Fibroblast of the conjunctiva (primary cell): ENCODE data around the gene ZBTB7A.

ENCODE experiments used
- DNase-seq: peaks from one replicate; pipeline ENCODE4 v3.0.0-alpha.2; 2010; ENCODE audit warnings: low read depth

The ZBTB7A gene

DNA sequence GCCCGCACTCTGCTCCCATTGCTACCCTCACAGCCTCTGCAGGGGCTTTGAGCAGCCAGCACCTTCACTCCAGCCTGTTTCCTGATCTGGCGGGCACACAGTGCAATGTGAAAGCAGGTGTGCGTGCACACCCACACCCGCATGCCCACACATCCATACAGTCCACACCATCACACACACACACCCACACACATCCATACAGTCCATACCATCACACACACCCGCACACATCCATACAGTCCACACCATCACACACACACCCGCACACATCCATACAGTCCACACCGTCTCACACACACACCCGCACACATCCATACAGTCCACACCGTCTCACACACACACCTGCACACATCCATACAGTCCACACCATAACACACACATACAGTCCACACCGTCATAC lies 31.1 kb downstream of the ZBTB7A start:
- no peak for DNase-seq

DNA sequence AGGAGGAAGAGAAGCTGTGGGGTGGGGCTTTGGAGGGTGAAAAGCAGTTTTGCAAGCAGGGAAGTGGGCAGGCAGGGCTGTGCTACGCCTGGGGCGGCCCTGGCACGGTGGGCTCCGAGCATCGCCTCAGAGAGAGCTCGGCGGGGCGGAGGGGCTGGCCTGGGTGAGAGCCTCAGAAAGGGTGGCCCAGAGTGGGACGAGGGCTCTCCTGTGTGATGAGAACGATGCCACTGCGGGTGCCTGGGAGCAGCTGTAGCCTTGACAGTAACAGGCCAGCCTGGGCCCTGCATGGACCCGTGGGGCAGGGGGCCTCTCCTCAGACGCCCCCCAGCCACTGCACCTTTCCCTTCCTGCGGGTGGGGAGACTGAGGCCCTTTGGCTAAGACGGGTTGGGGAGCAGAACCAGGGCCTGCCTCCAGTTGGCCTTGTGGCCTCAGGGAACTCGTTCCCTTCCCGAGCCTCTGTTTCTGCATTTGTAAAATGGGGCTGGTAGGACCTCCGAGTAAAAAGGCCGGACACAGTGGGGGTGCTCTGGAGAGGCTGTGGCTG lies 31.6 kb downstream of the ZBTB7A start:
- no peak for DNase-seq

DNA sequence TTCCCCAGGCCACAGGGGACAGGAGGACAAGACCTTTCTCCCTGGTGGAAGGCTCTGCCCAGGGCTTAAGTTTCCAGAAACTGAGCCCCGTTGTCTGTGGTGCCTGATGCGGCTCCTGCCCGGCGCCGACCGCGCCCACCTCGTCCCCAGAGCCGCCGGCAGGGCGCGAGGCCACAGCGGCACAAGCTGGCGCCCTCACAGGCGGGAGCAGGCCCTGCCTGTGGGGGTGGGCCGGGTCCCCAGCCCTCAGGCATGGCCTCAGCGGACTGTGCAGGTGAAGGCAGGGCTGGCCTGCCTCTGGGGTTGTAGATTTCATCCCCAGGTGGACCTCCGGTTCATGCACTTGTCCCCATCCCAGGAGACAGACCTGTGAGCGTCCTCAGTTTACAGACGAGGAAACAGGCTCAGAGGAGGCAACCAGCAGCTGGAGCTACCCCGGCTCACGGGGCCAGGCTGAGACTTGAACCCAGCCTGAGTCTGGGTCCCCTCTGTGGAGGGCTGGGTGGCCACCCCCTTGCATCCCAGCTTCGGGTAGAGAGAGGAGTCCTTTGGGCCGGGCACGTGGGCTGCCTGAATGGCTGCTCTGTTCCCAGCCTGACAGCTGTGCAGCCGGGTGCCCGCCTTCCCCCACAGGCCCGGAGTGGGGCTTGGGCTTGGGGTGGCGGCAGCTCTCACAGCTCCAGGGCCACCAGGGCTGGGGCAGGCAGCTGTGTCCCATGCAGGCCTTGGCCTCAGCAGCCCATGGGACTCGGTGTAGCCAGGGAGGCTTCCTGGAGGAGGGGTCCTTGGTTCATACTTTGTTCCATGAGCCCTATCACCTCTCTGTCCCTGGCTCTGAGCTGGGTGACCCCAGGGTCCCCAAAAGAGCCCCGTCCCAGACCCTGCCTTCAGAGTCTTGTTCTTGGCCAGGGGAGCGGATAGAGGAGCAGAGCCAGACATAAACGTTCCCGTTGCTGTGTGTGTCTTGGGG lies 32.4 kb downstream of the ZBTB7A start:
- DNase-seq = no peak

DNA sequence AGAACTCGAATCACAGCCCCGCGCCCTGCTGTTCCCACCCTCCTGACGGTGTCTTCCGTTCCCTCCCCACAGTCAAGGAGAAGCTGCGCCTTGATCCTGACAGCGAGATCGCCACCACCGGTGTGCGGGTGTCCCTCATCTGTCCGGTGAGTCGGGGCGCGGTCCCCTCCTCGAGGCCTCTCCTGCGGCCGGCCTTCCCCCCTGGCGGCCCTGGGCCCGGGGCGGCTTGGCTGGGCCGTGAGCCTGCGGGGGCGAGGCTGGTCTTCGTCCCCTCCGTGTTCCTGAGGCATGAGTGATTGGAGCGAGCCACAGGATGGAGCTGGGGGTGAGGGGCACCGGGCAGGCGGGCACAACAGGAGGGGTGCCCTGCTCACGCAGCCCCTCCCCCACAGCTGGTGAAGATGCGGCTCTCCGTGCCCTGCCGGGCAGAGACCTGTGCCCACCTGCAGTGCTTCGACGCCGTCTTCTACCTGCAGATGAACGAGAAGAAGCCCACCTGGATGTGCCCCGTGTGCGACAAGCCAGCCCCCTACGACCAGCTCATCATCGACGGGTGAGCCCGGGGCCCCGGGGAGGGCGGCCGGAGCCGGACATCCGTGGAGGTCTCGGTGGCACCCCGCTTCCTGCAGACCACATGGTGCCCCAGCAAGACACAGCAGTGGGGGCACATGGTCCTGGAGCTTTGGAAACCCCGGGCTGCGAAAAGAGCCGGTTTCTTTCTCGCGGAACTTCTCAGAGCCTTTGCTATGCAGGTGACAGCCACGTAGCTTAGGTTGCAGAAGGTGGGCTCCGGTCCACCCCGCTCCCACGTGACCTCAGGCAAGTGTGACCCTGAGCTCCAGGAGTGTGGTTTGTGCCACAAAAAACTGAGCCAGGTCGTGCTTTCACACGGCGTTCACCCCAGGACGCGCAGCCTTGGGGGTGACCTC lies 33.4 kb downstream of the ZBTB7A start:
- no peak for DNase-seq

DNA sequence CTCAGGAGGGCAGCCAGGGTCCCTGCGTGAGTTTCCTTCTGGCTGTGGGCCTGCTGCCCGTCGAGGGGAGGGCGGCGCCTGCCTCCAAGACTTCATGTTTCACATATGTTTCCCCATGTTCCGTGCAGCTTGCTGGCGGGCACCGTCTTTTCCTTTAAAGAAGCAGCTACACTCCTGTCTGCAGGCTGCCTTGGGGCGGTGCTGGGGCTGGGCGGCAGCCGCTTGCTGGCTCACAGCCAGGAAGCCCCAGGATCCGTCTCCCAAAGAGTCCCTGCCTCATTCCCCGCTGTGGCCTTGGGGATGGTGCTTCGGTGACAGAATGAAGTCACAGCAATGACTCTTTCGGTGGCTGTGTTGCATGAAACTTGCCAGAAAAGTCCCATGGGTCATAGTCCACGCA lies 34.3 kb downstream of the ZBTB7A start:
- DNase-seq = no peak

DNA sequence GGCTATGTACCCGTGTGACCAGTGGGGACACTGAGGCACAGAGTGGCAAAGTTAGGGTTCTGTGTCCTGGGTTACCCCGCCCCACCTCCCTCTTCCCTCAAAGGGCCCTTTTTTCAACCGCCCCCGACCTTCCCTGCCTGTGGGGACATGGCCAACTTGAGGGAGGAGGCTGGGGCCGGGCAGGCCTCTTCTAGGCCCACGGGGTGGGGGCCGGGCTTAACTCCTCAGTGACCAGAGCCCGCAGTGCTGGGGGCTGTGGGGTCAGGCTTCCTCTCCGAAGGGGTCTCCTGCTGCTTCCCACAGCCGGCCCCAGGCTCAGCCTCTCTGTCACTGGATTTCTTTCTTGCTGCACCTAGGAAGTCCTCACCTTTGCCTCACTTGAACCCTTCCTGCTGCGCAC lies 35.3 kb downstream of the ZBTB7A start:
- DNase-seq = no peak

DNA sequence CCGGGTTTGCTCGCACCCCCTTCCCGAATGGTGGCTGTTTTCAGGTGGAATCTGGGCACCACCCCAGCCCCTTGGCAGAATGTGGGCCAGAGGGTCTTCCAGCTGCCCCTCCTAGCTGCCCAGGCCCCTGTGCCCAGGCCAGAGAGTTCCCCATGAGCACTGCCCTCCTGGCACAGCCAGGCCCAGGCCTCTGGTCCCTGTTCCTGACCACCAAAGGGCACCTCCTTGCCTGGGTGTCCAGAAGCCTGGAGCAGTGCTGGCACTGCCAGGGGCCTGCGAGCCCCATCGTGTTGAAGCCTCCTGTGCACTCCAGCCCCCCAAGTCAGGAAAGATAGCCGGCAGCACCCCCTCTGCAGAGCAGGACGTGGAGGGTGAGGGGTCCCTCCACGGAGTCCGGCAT lies 35.7 kb downstream of the ZBTB7A start:
- DNase-seq = no peak

DNA sequence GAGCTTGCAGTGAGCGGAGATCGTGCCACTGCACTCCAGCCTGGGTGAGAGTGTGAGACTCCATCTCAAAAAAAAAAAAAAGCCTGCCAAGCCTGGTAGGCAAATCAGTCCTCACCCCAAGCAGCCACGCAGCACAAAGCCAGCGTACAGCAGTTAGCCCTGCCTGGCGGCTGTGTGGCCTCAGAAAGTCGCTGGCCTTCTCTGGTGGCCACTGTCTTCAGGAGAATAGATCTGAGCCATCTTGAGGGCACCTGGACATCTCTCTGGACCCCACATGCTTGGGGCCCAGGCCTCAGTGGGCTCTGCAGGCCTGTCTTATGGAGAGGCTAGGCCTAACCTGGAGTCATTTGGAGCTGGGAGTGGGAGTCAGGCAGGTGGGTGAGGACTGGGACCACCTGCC lies 36.1 kb downstream of the ZBTB7A start:
- no peak for DNase-seq

DNA sequence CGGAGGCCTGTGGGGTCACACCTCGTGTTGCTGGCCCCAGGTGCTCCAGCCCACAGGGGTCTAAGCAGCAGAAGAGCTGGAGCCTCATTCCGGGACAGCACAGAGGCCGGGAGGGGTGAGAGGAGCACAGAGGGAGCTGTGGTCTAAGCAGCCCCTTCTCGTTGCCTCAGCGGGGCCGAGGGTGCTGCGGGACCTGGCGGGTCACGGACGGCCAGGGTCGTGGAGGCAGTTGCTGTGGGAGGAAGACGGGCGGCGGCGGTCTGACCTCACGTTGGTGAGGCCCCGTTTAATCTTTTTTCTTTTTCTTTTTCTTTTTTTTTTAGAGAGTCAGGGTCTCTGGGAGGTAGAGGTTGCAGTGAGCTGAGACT lies 37.5 kb downstream of the ZBTB7A start:
- no peak for DNase-seq

DNA sequence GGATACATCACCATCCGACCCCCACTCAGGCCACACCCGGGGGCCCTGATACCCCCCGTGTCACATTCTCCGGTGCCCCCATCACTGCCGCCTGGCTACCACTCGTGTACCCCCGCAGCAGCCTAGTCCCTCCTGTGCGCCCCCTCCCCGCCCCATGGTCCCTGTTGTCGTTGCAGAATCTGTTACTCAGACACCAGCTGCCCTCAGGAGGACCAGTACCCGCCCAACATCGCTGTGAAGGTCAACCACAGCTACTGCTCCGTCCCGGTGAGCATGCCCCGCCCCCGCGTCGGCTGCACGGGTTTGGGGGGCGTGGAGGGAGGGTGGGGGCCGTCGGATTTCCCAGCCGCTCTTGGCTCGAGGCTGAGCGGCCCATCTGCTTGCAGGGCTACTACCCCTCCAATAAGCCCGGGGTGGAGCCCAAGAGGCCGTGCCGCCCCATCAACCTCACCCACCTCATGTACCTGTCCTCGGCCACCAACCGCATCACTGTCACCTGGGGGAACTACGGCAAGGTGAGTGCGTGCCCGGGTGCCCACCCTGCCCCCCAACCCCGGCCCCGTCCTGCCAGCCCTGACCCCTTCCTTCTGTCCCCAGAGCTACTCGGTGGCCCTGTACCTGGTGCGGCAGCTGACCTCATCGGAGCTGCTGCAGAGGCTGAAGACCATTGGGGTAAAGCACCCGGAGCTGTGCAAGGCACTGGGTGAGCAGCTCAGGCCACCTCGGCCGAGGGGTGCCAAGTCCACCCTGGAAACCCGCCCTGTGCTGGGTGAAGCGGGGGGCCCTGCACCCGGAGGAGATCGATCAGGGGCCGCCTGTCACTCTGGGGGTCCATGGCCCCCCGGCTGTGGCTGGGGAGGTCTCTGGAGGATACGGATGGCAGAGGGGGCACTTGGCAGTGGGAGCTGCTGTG lies 38.1 kb downstream of the ZBTB7A start:
- no peak for DNase-seq

DNA sequence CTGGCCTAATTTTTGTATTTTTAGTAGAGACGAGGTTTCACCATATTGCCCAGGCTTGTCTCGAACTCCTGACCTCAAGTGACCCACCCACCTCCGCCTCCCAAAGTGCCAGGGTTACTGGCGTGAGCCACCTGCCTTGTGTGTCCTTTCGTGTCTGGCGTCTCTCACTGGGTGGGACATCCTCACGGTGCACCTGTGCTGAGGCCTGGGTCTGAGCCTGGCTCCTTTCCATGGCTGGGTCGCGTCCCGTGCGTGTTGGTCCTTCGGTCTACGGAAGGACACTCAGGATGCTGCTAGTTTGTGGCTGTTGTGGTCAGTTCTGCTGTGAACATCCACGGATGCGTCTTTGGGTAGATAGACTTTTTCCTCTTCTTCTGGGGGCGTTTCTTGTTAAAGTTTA lies 39.6 kb downstream of the ZBTB7A start:
- DNase-seq = no peak

DNA sequence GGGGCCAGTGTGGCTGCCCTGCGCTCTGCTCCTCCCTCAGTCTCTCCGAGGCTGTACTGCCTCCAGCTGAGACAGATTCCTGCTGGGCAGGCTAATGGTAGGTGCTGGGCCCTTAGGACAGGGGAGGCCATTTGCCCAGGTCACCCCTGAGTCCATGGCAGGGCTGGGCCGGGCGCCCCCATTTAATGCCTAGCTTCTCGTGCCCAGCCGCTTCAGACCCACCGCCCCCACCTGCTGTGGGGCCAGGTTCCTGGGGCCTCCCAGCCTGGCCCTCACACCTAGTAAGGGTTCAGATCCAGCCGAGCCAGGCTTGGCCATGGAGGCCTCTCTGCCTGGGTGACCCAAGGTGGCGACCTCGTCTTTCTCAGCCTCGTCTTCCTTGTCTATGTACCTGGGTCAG lies 41.4 kb downstream of the ZBTB7A start:
- DNase-seq = no peak

DNA sequence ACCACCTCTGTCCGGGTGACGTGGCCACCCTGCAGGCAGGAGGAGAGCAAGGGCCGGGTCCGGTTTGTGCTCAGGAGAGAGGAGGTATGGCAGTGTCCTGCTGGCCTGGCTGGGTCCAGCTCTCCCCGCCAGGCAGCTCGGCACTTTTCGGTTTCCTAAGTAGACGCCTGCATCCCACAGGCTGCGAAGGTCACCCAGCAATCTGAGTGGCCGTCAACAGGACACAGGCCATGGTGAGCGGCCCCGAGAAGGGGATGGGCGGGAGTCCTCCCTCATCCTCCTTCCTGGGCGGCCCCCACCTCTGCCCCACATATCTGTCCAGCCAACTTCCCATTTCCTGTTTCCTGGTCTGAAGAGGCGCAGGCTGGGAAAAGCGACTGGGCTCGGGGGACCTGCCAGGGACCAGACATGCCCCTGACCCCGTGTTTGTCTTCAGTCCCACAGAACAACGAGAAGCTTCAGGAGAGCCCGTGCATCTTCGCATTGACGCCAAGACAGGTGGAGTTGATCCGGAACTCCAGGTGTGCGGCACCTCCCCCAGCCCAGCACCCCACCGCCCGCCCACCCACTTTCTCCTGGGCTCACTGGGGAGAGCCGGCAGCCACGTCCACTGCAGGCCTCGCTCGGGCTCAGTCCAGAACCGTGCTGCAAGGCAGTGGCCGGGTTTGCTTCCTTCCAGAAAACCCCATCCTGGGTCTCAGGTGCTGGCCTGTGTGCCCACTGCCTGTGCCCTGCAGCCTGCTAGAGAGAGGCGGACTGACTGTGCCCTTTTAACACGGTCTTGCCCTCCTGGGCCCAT lies 42.9 kb downstream of the ZBTB7A start:
- DNase-seq = no peak

DNA sequence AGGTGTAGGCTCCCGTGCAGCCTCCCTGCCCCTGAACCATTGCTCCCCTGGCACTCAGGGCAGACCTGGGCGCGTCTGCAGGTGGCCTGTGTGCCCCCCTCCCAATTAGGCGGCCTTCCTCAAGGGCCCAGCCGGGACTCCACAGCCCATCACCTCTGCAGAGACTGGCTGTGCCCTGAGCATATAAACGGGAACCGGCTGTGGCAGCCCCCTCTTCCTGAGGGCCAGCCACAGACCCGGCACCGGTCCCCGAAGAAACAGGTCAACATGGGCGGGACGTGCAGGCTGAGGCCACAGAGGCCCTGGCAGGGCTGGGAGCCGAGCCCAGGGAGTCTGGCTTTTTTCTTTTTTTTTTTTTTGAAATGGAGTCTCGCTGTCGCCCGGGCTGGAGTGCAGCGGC lies 47.1 kb downstream of the ZBTB7A start:
- no peak for DNase-seq

DNA sequence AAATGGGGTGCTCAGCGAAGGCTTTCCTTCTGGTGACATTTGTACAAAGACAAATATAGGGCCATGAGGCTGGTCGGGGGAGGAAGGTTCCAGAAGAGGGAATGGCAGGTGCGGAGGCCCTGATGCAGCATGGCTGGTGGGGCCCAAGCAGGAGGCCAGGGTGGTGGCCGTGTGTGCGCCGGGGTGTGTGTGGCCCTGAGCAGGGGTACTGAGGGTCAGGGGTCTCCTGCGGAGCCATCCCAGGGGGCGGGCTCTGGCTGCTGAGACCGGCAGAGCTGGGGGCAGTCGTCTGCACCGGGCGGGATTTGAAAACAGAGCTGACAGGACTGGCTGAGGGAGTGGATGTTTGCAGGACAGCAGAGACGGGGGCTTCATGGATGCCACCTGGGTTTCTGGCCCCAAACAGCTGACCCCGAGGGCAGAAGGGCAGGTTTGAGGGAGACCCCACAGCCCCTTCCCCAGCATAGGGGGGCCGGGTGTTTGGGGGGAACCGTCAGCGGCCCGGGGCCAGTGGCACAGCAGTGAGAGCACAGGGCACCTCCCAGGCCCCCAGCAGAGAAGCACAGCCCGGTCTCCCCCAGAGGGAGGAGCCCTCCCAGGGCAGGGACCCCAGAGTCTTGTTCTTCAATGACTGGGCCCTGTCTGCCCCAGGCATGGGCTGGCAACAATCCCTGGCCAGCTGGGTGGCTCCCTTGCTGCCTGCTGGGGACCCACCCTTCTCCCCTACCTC lies 47.8 kb downstream of the ZBTB7A start:
- no peak for DNase-seq

DNA sequence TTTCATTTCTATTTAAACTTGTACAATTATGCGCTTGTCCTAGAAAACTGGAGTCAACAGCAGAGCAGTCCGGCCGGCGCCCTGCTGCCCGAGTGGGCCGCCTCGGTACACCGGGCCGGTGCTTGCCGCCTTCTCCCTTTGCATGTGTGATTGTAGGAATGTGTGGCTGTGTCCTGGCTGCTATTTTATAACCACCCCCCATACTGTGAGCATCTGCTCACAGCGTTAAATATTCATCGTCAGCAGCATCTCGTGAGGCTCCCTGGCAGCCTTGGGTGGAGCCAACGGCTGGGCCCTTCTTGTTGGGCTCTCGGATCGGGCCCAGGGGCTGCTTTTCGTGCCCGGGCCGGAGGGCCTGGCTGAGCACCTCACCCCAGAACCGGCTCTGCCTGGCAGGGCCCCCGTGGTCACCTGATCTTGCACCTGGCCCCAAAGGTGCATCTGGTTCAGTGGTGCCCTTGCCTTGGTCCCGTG lies 48.5 kb downstream of the ZBTB7A start:
- no peak for DNase-seq

DNA sequence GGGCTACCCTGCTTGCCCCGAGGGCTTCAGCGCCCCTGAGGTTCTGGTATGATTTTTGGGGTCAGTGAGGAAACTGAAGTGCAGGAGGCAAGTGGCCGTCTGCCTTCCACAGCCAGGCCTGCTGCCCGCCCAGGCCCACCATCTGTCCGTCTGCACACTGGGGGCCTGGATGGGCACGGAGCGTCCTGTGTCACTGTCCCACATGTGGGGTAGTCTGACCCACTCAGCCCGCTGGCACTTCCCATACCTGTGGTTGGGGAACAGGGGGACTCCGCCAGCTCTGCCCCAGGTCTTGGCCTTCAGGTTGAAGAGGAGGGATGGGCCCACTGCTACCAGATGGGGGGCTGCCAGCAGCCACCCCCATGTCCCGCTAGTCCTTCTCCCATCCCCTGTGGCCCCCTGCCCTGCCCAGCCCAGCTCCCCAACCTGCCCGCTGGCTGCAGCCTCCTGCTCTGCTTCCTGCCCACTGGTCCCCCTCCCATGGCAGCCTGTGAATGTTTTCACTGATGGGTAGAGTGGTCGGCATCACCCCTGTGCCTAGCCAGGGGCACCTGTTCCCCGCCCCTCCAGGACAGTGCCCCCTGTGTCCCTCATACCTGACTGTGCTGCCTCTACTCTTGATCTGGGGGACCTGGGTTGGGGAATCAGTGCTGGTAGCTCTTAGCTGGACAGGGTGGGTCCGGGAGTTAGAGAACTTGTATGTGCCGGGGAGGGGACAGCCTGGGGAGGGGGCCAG lies 49.6 kb downstream of the ZBTB7A start:
- no peak for DNase-seq

DNA sequence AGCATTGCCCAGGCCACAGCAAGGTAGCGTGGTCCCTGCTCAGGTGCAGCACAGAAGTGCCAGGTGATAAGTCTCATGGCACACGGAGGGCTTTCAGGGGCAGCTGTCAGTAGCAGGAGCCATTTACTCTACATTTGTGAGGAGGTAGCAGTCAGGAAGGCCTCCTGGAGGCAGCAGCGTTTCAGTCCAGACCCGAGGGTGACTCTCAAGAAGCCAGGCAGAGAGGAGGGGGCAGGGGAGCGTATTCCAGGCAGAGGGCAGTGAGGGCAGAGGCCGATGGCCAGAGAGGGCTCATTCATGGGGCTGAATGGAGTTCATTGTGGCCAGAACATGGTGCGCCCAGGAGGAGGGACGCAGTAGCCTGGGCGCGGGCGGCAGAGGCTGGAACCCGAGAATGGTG lies 50.2 kb downstream of the ZBTB7A start:
- DNase-seq = no peak

DNA sequence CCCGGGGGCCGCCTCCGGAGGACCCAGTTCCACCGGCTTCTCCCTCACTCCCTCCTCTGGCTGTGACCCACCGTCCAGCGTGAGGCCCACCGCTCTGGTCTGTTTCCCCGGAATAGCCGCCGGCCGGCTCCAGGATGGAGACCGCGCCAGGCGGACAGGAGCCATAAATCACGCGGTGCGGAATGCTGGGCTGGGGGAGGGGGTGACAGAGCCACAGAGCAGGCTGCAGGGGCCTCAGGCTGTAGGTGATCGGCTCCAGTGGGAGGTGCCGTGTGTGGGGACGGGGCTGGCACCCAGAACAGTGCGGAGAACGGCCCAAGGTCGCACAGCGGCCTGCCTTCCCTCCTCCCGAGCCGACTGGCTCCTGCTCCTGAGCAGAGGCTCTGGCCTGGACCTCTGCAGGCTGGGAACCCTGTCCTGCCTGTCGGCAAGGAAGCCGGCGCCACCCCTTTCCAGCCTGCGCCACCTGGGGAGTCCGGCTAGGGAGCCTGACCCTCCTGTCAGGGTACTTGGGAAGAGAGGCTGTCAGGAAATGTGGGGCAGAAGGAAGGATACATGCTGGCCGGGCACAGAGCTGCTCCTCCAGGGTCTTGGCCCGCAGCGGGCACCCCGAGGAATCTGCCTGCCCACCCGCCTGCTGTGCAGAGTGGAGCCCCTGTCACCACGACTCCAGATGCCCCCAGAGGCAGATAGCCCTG lies 50.8 kb downstream of the ZBTB7A start:
- no peak for DNase-seq
